GM12801 (cell line): ENCODE measurements around the gene ANKRD60.

ENCODE experiments used
- TF ChIP-seq, protein P1 (sequence below): IDR thresholded peaks from one replicate; pipeline ENCODE4 v1.5.1; 2011; ENCODE audit warnings: control low read depth; ENCODE audit not compliant: insufficient read length; ENCODE audit errors: extremely low read depth

Gene ANKRD60

DNA sequence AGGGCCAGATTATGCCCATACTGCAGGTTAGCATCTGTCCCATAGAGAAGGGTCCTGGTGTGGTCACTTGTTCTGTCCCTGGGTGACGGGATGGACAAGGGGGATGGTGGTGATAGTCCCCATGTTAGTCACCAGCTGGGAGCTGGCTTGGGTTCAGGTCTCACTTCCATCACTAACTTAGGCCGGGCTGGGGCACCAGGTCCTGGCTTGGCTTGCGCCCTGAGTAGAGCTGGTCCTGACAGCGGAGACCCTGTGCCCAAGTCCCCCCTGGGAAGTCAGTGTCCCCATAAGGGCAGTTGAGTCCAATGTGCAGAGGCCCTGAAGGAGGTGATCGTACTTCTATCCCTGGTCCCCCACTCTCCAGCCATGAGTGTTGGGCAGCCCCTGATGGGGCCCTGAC lies 52.6 kb downstream of the ANKRD60 start:
- TF ChIP-seq, protein P1, sequence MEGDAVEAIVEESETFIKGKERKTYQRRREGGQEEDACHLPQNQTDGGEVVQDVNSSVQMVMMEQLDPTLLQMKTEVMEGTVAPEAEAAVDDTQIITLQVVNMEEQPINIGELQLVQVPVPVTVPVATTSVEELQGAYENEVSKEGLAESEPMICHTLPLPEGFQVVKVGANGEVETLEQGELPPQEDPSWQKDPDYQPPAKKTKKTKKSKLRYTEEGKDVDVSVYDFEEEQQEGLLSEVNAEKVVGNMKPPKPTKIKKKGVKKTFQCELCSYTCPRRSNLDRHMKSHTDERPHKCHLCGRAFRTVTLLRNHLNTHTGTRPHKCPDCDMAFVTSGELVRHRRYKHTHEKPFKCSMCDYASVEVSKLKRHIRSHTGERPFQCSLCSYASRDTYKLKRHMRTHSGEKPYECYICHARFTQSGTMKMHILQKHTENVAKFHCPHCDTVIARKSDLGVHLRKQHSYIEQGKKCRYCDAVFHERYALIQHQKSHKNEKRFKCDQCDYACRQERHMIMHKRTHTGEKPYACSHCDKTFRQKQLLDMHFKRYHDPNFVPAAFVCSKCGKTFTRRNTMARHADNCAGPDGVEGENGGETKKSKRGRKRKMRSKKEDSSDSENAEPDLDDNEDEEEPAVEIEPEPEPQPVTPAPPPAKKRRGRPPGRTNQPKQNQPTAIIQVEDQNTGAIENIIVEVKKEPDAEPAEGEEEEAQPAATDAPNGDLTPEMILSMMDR, result no peak

DNA sequence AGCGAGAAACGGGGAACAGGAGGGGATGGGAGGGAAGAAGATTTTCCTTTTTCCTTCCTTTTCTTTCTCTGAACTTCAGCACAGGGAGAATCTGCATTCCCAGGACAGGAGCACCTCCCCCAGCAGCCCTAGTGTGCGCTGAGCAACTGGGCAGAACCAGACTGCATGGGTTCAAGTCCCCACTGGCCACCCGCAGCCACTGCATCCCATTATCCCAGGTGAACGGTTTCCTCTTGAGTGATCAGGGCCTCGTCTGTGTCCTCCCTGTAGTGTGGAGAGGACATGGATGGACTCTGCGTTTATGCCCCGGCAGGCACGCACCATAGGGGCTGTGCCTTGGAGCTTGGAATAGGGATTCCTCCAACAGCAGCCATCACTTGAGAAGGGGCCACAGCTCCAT lies 53.0 kb downstream of the ANKRD60 start:
- TF ChIP-seq, protein P1, result no peak

DNA sequence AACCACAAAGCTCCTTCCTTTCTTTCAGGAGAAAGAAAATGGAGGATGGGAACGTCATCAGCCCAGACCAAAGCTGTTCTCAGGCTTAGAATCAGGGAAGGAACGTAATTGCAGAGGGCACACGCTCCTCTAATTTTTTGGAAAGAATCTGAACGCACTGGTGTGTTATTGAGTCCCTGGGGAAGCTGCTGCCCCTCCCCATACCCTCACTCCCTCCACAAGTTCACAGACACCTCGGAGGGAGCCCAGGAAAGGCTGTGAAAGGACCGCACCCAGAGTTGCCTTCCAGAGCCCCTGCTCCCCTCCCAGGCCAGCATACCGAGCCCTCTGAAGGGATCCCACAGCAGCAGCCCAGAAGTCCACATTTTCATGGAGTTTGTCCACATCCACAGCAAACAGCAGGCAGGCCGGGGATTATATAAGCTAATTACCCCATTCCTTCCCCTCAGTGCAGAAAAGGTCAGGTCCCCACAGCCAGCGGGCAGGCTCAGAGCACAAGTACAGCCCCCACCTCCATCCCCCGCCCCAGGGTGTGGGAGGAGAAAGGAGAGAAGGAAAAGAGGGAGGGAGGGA lies 53.7 kb downstream of the ANKRD60 start:
- TF ChIP-seq, protein P1, result no peak

DNA sequence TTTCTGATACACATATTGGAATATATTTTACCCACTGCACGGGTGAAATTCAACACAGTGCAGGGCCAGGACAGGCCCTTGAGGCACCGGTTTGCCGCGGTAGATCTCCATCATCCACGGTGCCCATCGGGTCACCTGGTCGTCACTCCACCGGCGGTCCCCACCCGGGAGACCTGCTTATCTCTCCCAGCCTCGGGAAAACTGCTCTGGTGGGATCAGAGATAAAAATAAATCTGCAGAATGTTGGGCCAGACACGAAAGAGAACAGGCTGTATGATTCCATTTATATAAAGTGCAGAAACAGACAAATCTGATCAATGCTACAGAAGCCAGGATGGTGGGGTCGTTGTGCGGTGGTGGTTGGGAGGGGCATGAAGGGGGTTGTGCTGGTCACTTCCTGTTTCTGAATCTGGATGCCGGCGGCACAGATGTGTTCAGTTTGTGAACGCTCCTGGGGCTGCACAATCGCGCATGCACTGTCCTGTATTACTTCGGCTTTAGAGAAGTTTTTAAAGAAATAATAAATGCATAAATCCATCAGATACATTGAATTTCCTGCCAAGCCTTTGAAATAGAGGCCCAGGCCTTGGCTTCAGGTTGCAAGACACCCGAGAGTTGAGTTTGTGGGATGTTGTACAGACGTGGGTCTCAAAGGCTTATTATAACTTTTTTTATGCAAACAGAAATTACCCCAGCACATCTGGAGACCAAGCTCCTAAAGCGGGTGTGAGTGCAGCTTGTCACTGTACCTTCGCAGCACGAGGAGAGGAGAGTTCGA lies 54.3 kb downstream of the ANKRD60 start:
- TF ChIP-seq, protein P1, result no peak

DNA sequence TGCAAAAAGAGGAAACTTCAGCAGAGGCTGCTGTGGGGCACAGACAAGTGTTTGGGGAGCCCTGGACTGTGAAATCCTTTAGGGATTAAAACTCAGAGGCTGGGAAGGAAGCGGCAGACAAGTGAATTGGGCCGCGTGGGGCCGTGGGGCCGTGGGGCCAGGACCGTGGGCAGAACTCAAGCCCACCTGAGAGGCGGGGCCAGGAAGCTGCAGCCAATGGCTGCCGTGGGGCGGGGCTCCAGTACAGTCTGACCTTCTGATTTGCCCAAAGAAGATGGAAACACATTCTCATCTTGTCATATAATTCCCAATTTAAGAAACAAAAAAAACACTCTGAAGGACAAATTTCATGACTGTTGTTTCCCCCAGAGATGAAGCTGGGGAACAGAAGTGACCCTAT lies 55.4 kb downstream of the ANKRD60 start:
- TF ChIP-seq, protein P1, result no peak

DNA sequence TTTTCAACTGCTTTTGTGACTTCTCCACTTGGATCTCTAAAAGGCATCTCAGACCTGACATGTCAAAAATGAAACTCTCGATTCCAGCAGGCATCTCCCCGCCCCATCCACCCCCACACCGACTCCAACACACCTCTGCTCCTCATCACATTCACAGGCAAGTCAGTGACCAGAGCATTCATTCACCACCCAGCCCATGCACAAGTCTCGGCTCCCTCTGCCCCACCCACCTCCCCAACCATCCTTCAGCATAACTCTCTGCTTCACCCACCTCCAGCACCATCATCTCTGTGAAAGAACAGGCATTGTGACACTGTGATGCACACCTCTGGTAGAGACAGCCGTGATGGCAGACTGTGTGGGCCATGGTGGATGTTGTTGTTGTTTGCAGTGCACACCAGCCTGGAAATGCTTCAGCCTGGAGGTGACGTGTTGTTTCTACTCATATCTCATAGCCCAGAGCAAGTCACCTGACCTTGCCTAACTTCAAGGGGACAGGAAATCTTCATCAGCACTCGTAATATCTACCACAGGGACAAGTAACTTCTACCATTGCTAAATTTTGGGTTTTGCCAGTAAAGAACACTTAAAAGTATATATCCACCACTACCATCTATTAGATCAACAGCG lies 56.5 kb downstream of the ANKRD60 start:
- TF ChIP-seq, protein P1, result no peak

DNA sequence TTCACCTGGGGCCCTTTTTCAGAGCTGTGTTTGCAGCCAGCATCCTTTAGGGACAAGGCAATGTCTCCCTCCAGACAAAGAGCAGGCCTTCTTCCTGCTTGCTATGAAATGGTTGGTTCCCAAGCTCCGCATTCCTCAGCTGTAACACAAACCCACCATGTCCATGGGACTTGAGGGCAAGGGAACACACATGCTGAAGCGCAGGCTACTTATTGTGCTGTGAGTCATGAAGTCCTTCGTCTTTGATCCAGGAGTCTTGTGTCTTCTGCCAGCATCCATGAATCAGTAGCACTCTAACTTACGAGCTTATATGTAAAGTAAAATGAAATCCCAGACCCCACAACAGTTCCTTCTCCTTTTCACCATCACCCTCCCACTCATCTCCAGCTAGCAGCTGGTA lies 59.0 kb downstream of the ANKRD60 start:
- TF ChIP-seq, protein P1, result no peak
